ENCODE measurements around the gene RNU1-4. TPM values are rescaled to one million over a fixed set of nuclear protein-coding genes. Genes with fewer than 3 reads are reported as not detected.
"Not testable (repeated sequence)": the region's sequence is repeated elsewhere in the genome, so short reads cannot be mapped to it uniquely, and the experiment has no call there.

RNU1-4 gene
- total RNA-seq, 1 donor from 2014 or later: 1,356 TPM

GRCh38 chr1:16694308-16694702 is 46.0 kb upstream of the RNU1-4 start:
- not testable (repeated sequence) for H3K9ac ChIP-seq (ENCODE audit: low read length); H3K4me3 ChIP-seq (ENCODE audit: insufficient read depth, low read depth, low read length); H3K79me2 ChIP-seq (ENCODE audit: insufficient read depth, low read length); FAIRE-seq; H3K9me3 Mint-ChIP-seq (ENCODE audit: unreplicated experiment); H4K20me1 ChIP-seq (ENCODE audit: insufficient read depth, low read length); H3K27ac Mint-ChIP-seq (ENCODE audit: unreplicated experiment); H3K27me3 ChIP-seq (ENCODE audit: insufficient read depth, low read length); H2AFZ ChIP-seq (ENCODE audit: low read depth, low read length); H3K4me2 ChIP-seq (ENCODE audit: low read length); H3K4me3 Mint-ChIP-seq (ENCODE audit: unreplicated experiment); H3K36me3 ChIP-seq (ENCODE audit: insufficient read depth, low read length); H3K27ac ChIP-seq (ENCODE audit: low read depth, low read length); H3K4me1 Mint-ChIP-seq (ENCODE audit: low read depth, unreplicated experiment); H3K27me3 Mint-ChIP-seq (ENCODE audit: low read depth, unreplicated experiment); H3K4me1 ChIP-seq (ENCODE audit: insufficient read depth, low read length); H3K36me3 Mint-ChIP-seq (ENCODE audit: low read depth, unreplicated experiment); H3K9me3 ChIP-seq (ENCODE audit: insufficient read depth, low read depth, low read length); DNase-seq (ENCODE audit: low read depth)

GRCh38 chr1:16696507-16697150 is 43.7 kb upstream of the RNU1-4 start:
- not testable (repeated sequence) for H3K4me3 Mint-ChIP-seq (ENCODE audit: unreplicated experiment); H4K20me1 ChIP-seq (ENCODE audit: insufficient read depth, low read length); H3K36me3 ChIP-seq (ENCODE audit: insufficient read depth, low read length); H3K4me3 ChIP-seq (ENCODE audit: insufficient read depth, low read depth, low read length); H3K9ac ChIP-seq (ENCODE audit: low read length); H3K27me3 ChIP-seq (ENCODE audit: insufficient read depth, low read length); DNase-seq (ENCODE audit: low read depth); H3K4me1 Mint-ChIP-seq (ENCODE audit: low read depth, unreplicated experiment); H3K27ac Mint-ChIP-seq (ENCODE audit: unreplicated experiment); H3K9me3 ChIP-seq (ENCODE audit: insufficient read depth, low read depth, low read length); H3K27me3 Mint-ChIP-seq (ENCODE audit: low read depth, unreplicated experiment); H3K27ac ChIP-seq (ENCODE audit: low read depth, low read length); H2AFZ ChIP-seq (ENCODE audit: low read depth, low read length); H3K36me3 Mint-ChIP-seq (ENCODE audit: low read depth, unreplicated experiment); H3K4me2 ChIP-seq (ENCODE audit: low read length); H3K9me3 Mint-ChIP-seq (ENCODE audit: unreplicated experiment); H3K4me1 ChIP-seq (ENCODE audit: insufficient read depth, low read length); H3K79me2 ChIP-seq (ENCODE audit: insufficient read depth, low read length); FAIRE-seq

- H3K27me3 Mint-ChIP-seq (ENCODE audit: low read depth, unreplicated experiment); H3K9me3 Mint-ChIP-seq (ENCODE audit: unreplicated experiment); DNase-seq (ENCODE audit: low read depth); H3K4me3 Mint-ChIP-seq (ENCODE audit: unreplicated experiment); H3K4me2 ChIP-seq (ENCODE audit: low read length); H3K9me3 ChIP-seq (ENCODE audit: insufficient read depth, low read depth, low read length); H3K27ac Mint-ChIP-seq (ENCODE audit: unreplicated experiment); H3K79me2 ChIP-seq (ENCODE audit: insufficient read depth, low read length); H3K27me3 ChIP-seq (ENCODE audit: insufficient read depth, low read length); FAIRE-seq; H3K4me1 ChIP-seq (ENCODE audit: insufficient read depth, low read length); H3K36me3 Mint-ChIP-seq (ENCODE audit: low read depth, unreplicated experiment); H3K4me1 Mint-ChIP-seq (ENCODE audit: low read depth, unreplicated experiment); H3K4me3 ChIP-seq (ENCODE audit: insufficient read depth, low read depth, low read length); H3K9ac ChIP-seq (ENCODE audit: low read length); H3K36me3 ChIP-seq (ENCODE audit: insufficient read depth, low read length); H4K20me1 ChIP-seq (ENCODE audit: insufficient read depth, low read length); H3K27ac ChIP-seq (ENCODE audit: low read depth, low read length); H2AFZ ChIP-seq (ENCODE audit: low read depth, low read length): not testable (repeated sequence)
Measured at GRCh38 chr1:16697152-16697551, 43.2 kb upstream of the RNU1-4 start.

GRCh38 chr1:16699440-16699839 is 40.9 kb upstream of the RNU1-4 start:
- not testable (repeated sequence) for H3K9me3 ChIP-seq (ENCODE audit: insufficient read depth, low read depth, low read length); FAIRE-seq; H3K4me1 Mint-ChIP-seq (ENCODE audit: low read depth, unreplicated experiment); H3K36me3 Mint-ChIP-seq (ENCODE audit: low read depth, unreplicated experiment); H3K27me3 ChIP-seq (ENCODE audit: insufficient read depth, low read length); H3K9ac ChIP-seq (ENCODE audit: low read length); H3K36me3 ChIP-seq (ENCODE audit: insufficient read depth, low read length); H3K4me3 ChIP-seq (ENCODE audit: insufficient read depth, low read depth, low read length); H4K20me1 ChIP-seq (ENCODE audit: insufficient read depth, low read length); H3K27ac ChIP-seq (ENCODE audit: low read depth, low read length); H3K4me2 ChIP-seq (ENCODE audit: low read length); DNase-seq (ENCODE audit: low read depth); H2AFZ ChIP-seq (ENCODE audit: low read depth, low read length); H3K27ac Mint-ChIP-seq (ENCODE audit: unreplicated experiment); H3K9me3 Mint-ChIP-seq (ENCODE audit: unreplicated experiment); H3K4me1 ChIP-seq (ENCODE audit: insufficient read depth, low read length); H3K4me3 Mint-ChIP-seq (ENCODE audit: unreplicated experiment); H3K79me2 ChIP-seq (ENCODE audit: insufficient read depth, low read length)
- H3K27me3 Mint-ChIP-seq (ENCODE audit: low read depth, unreplicated experiment): peaks cover 14% of the 10 kb centered on the region

- not testable (repeated sequence) for H2AFZ ChIP-seq (ENCODE audit: low read depth, low read length); DNase-seq (ENCODE audit: low read depth); H3K27ac Mint-ChIP-seq (ENCODE audit: unreplicated experiment); H3K9me3 ChIP-seq (ENCODE audit: insufficient read depth, low read depth, low read length); H3K27me3 ChIP-seq (ENCODE audit: insufficient read depth, low read length); H3K79me2 ChIP-seq (ENCODE audit: insufficient read depth, low read length); H3K9me3 Mint-ChIP-seq (ENCODE audit: unreplicated experiment); H4K20me1 ChIP-seq (ENCODE audit: insufficient read depth, low read length); H3K36me3 ChIP-seq (ENCODE audit: insufficient read depth, low read length); H3K4me3 Mint-ChIP-seq (ENCODE audit: unreplicated experiment); H3K4me2 ChIP-seq (ENCODE audit: low read length); H3K36me3 Mint-ChIP-seq (ENCODE audit: low read depth, unreplicated experiment); H3K4me1 ChIP-seq (ENCODE audit: insufficient read depth, low read length); H3K9ac ChIP-seq (ENCODE audit: low read length); H3K27ac ChIP-seq (ENCODE audit: low read depth, low read length); H3K4me3 ChIP-seq (ENCODE audit: insufficient read depth, low read depth, low read length); FAIRE-seq; H3K4me1 Mint-ChIP-seq (ENCODE audit: low read depth, unreplicated experiment)
- H3K27me3 Mint-ChIP-seq (ENCODE audit: low read depth, unreplicated experiment): peaks cover 12% of the 10 kb centered on the region
Measured at GRCh38 chr1:16700138-16700895, 40.0 kb upstream of the RNU1-4 start.

GRCh38 chr1:16701189-16701588 is 39.1 kb upstream of the RNU1-4 start:
- H3K27me3 ChIP-seq (ENCODE audit: insufficient read depth, low read length); H3K36me3 ChIP-seq (ENCODE audit: insufficient read depth, low read length); H3K9me3 Mint-ChIP-seq (ENCODE audit: unreplicated experiment); H3K36me3 Mint-ChIP-seq (ENCODE audit: low read depth, unreplicated experiment); H3K9ac ChIP-seq (ENCODE audit: low read length); H4K20me1 ChIP-seq (ENCODE audit: insufficient read depth, low read length); H3K4me3 Mint-ChIP-seq (ENCODE audit: unreplicated experiment); H2AFZ ChIP-seq (ENCODE audit: low read depth, low read length); H3K79me2 ChIP-seq (ENCODE audit: insufficient read depth, low read length); H3K27ac Mint-ChIP-seq (ENCODE audit: unreplicated experiment); H3K4me1 Mint-ChIP-seq (ENCODE audit: low read depth, unreplicated experiment); H3K9me3 ChIP-seq (ENCODE audit: insufficient read depth, low read depth, low read length); H3K4me2 ChIP-seq (ENCODE audit: low read length); H3K27ac ChIP-seq (ENCODE audit: low read depth, low read length); H3K4me3 ChIP-seq (ENCODE audit: insufficient read depth, low read depth, low read length); DNase-seq (ENCODE audit: low read depth); H3K4me1 ChIP-seq (ENCODE audit: insufficient read depth, low read length); FAIRE-seq: not testable (repeated sequence)
- peaks cover 11% of the 10 kb centered on the region for H3K27me3 Mint-ChIP-seq (ENCODE audit: low read depth, unreplicated experiment)

Measured in astrocyte (in vitro differentiated cells and primary cell).